GM23338 (cell line): ENCODE results near the gene JPH3. TPM values are rescaled to one million over a fixed set of nuclear protein-coding genes. Genes with fewer than 3 reads are reported as not detected.

ENCODE experiments used
- ATAC-seq: fragments of 200-7000 bp; cut with Tn5 transposase; 3 replicates; pipeline ENCODE4 v1.9.1; 2020
- DNase-seq: peaks from one replicate; pipeline ENCODE4 v3.0.0-alpha.2; 2015; ENCODE audit warnings: low spot score
- H2AFZ ChIP-seq: fragments of 200-600 bp; sonication (generic); 2 replicates; pipeline ENCODE4 v1.8.0; 2016; ENCODE audit warnings: antibody characterized with exemption, mild to moderate bottlenecking, moderate library complexity
- H3F3A ChIP-seq: fragments of 200-600 bp; sonication (generic); replicated peaks from 2 replicates; pipeline ENCODE4 v1.8.0; 2017; ENCODE audit warnings: antibody characterized with exemption, mixed run types, low read depth
- H3K27ac ChIP-seq: fragments of 200-600 bp; sonication (generic); 2 replicates; pipeline ENCODE4 v1.6.1; 2016; ENCODE audit warnings: low read depth
- H3K27me3 ChIP-seq: fragments of 200-600 bp; sonication (generic); 2 replicates; pipeline ENCODE4 v1.8.0; 2016; ENCODE audit warnings: mild to moderate bottlenecking, mixed run types, moderate library complexity; ENCODE audit not compliant: insufficient read depth
- H3K36me3 ChIP-seq: fragments of 200-600 bp; sonication (generic); 2 replicates; pipeline ENCODE4 v1.8.0; 2016; ENCODE audit warnings: mild to moderate bottlenecking; ENCODE audit not compliant: insufficient read depth
- H3K4me1 ChIP-seq: fragments of 200-600 bp; sonication (generic); 2 replicates; pipeline ENCODE4 v1.8.0; 2016; ENCODE audit warnings: mild to moderate bottlenecking, moderate library complexity; ENCODE audit not compliant: insufficient read depth
- H3K4me2 ChIP-seq: fragments of 200-600 bp; sonication (generic); 2 replicates; pipeline ENCODE4 v1.7.1; 2017; ENCODE audit warnings: mixed run types
- H3K4me3 ChIP-seq: fragments of 200-600 bp; sonication (generic); 2 replicates; pipeline ENCODE4 v1.6.1; 2016; ENCODE audit warnings: mixed run types
- H3K79me2 ChIP-seq: fragments of 200-600 bp; sonication (generic); replicated peaks from 2 replicates; pipeline ENCODE4 v1.8.0; 2017; ENCODE audit warnings: mild to moderate bottlenecking; ENCODE audit not compliant: insufficient read depth
- H3K9me2 ChIP-seq: fragments of 200-600 bp; sonication (generic); 2 replicates; pipeline ENCODE4 v1.8.0; 2017; ENCODE audit not compliant: insufficient read depth
- H4K20me1 ChIP-seq: fragments of 200-600 bp; sonication (generic); replicated peaks from 2 replicates; pipeline ENCODE4 v1.8.0; 2017; ENCODE audit warnings: mild to moderate bottlenecking; ENCODE audit not compliant: insufficient read depth
- H3K27ac Mint-ChIP-seq: 2 replicates; pipeline ENCODE4 v1.8.0; 2020; ENCODE audit warnings: inconsistent platforms, mild to moderate bottlenecking, moderate library complexity, mixed read lengths
- H3K27me3 Mint-ChIP-seq: 3 replicates; pipeline ENCODE4 v1.8.0; 2022; ENCODE audit warnings: low read depth, mild to moderate bottlenecking, moderate library complexity, mixed read lengths, inconsistent platforms; ENCODE audit not compliant: insufficient read depth, poor library complexity
- H3K36me3 Mint-ChIP-seq: 3 replicates; pipeline ENCODE4 v1.8.0; 2021; ENCODE audit warnings: low read depth, mild to moderate bottlenecking, inconsistent platforms, moderate library complexity, mixed read lengths
- H3K4me1 Mint-ChIP-seq: 3 replicates; pipeline ENCODE4 v1.8.0; 2020; ENCODE audit warnings: mild to moderate bottlenecking, inconsistent platforms, mixed read lengths
- H3K4me3 Mint-ChIP-seq: 3 replicates; pipeline ENCODE4 v1.8.0; 2021; ENCODE audit warnings: moderate library complexity, mild to moderate bottlenecking, inconsistent platforms, mixed read lengths
- H3K9me3 Mint-ChIP-seq: 3 replicates; pipeline ENCODE4 v1.8.0; 2020; ENCODE audit warnings: moderate library complexity, mild to moderate bottlenecking, inconsistent platforms, mixed read lengths
- CREB1 ChIP-seq: fragments of 250-450 bp; sonication (Bioruptor Pico); IDR thresholded peaks from 2 replicates; pipeline ENCODE4 v1.5.0; 2020; ENCODE audit warnings: low read depth, mild to moderate bottlenecking, moderate library complexity
- CTCF ChIP-seq, 2 experiments: fragments of 200-600 bp in 1 of 2; sonication (generic) in 1 of 2; conservative IDR thresholded peaks; 2 replicates each; pipeline versions ENCODE4 v1.5.1 to v1.6.1; 2016 to 2017; ENCODE audit warnings: antibody characterized with exemption in 2 of 2, low read depth in 2 of 2, mild to moderate bottlenecking in 2 of 2, moderate library complexity in 1 of 2
- EZH2 ChIP-seq: fragments of 200-600 bp; sonication (generic); IDR thresholded peaks from one replicate; pipeline ENCODE4 v1.8.0; 2017; ENCODE audit warnings: antibody characterized with exemption, mild to moderate bottlenecking, low read depth; ENCODE audit not compliant: unreplicated experiment
- EZH2phosphoT487 ChIP-seq: fragments of 200-600 bp; sonication (generic); IDR thresholded peaks from one replicate; pipeline ENCODE4 v1.8.1; 2018; ENCODE audit warnings: antibody characterized with exemption; ENCODE audit not compliant: unreplicated experiment
- JUNB ChIP-seq: IDR thresholded peaks from one replicate; pipeline ENCODE4 v1.6.1; 2016; ENCODE audit warnings: antibody characterized with exemption; ENCODE audit not compliant: unreplicated experiment
- NANOG ChIP-seq: IDR thresholded peaks from 2 replicates; pipeline ENCODE4 v1.6.1; 2016; ENCODE audit warnings: antibody characterized with exemption, borderline replicate concordance
- POLR2AphosphoS5 ChIP-seq: IDR thresholded peaks from 2 replicates; pipeline ENCODE4 v1.6.1; 2016; ENCODE audit warnings: antibody characterized with exemption, low read depth
- STAT1 ChIP-seq: IDR thresholded peaks from one replicate; pipeline ENCODE4 v1.6.1; 2016; ENCODE audit warnings: antibody characterized with exemption; ENCODE audit not compliant: unreplicated experiment
- ZNF114 ChIP-seq: fragments of 250-450 bp; sonication (Bioruptor Pico); IDR thresholded peaks from 2 replicates; pipeline ENCODE4 v1.5.0; 2020; ENCODE audit warnings: mild to moderate bottlenecking, moderate library complexity
- ZNF331 ChIP-seq: fragments of 250-450 bp; sonication (Bioruptor Pico); IDR thresholded peaks from 2 replicates; pipeline ENCODE4 v1.5.0; 2020; ENCODE audit warnings: low read depth, mild to moderate bottlenecking, moderate library complexity
- ZNF462 ChIP-seq: fragments of 250-450 bp; sonication (Bioruptor Pico); IDR thresholded peaks from 2 replicates; pipeline ENCODE4 v1.5.0; 2020; ENCODE audit warnings: mild to moderate bottlenecking, moderate library complexity
- polyA plus RNA-seq: library from polyadenylated mRNA; unstranded; fragments of >200 nt; fragmentation: Nextera tagmentation; extraction: Ambion mirVana; gene quantifications from 2 replicates; pipeline ENCODE4 v1.2.1, GENCODE V29; 2016
- total RNA-seq: library from RNA; depleted of rRNA; stranded (reverse); fragments of >200 nt; shearing (Covaris generic); gene quantifications from 2 replicates; pipeline ENCODE4 v1.2.3, GENCODE V29; 2014
- TF ChIP-seq, protein P1 (sequence below): IDR thresholded peaks from 2 replicates; pipeline ENCODE4 v1.6.1; 2016; ENCODE audit warnings: antibody characterized with exemption
- TF ChIP-seq, protein P2 (sequence below): IDR thresholded peaks from one replicate; pipeline ENCODE4 v1.6.1; 2018; ENCODE audit warnings: antibody characterized with exemption; ENCODE audit not compliant: unreplicated experiment

The JPH3 gene
- total and polyA plus RNA-seq, 2 experiments from 2014 or later: 8.4 to 38.3 TPM

GRCh38 chr16:87695534-87695933, 93.2 kb downstream of the JPH3 start:
- Mint-ChIP-seq H3K27ac (no peak overlapping the region), H3K4me3 (no peak overlapping the region), H3K36me3 (peaks cover 34% of the 10 kb centered on the region), H3K27me3 (peaks cover 28% of the 10 kb centered on the region), H3K9me3 (no peaks in the 10 kb centered on the region), H3K4me1 (no peaks in the 10 kb centered on the region)
- Histone ChIP-seq H3K4me3 (no peak overlapping the region), H3K9me2 (no peaks in the 10 kb centered on the region), H3K79me2 (no peaks in the 10 kb centered on the region), H3K27me3 (no peaks in the 10 kb centered on the region), H4K20me1 (no peaks in the 10 kb centered on the region; the same call in 1 of the 2 replicates), H3K36me3 (no peaks in the 10 kb centered on the region; the same call in 1 of the 2 replicates), H3K4me2 (no peak overlapping the region), H3K4me1 (no peaks in the 10 kb centered on the region), H2AFZ (no peak overlapping the region), H3K27ac (no peak overlapping the region), H3F3A (no peaks in the 10 kb centered on the region)
- no peak for ATAC-seq
- no peak for TF ChIP-seq ZNF331
- TF ChIP-seq ZNF462: no peak
- TF ChIP-seq NANOG: no peak
- no peak for TF ChIP-seq ZNF114
- TF ChIP-seq JUNB: no peak
- TF ChIP-seq CREB1 (CRISPR knock-in tag): no peak
- TF ChIP-seq, protein P1, sequence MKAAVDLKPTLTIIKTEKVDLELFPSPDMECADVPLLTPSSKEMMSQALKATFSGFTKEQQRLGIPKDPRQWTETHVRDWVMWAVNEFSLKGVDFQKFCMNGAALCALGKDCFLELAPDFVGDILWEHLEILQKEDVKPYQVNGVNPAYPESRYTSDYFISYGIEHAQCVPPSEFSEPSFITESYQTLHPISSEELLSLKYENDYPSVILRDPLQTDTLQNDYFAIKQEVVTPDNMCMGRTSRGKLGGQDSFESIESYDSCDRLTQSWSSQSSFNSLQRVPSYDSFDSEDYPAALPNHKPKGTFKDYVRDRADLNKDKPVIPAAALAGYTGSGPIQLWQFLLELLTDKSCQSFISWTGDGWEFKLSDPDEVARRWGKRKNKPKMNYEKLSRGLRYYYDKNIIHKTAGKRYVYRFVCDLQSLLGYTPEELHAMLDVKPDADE: no peak
- TF ChIP-seq EZH2: no peak
- TF ChIP-seq CTCF (conservative IDR thresholded peaks at IDR 0.05; ENCODE audit: low read depth in 2 of 2): no peak
- TF ChIP-seq, protein P2, sequence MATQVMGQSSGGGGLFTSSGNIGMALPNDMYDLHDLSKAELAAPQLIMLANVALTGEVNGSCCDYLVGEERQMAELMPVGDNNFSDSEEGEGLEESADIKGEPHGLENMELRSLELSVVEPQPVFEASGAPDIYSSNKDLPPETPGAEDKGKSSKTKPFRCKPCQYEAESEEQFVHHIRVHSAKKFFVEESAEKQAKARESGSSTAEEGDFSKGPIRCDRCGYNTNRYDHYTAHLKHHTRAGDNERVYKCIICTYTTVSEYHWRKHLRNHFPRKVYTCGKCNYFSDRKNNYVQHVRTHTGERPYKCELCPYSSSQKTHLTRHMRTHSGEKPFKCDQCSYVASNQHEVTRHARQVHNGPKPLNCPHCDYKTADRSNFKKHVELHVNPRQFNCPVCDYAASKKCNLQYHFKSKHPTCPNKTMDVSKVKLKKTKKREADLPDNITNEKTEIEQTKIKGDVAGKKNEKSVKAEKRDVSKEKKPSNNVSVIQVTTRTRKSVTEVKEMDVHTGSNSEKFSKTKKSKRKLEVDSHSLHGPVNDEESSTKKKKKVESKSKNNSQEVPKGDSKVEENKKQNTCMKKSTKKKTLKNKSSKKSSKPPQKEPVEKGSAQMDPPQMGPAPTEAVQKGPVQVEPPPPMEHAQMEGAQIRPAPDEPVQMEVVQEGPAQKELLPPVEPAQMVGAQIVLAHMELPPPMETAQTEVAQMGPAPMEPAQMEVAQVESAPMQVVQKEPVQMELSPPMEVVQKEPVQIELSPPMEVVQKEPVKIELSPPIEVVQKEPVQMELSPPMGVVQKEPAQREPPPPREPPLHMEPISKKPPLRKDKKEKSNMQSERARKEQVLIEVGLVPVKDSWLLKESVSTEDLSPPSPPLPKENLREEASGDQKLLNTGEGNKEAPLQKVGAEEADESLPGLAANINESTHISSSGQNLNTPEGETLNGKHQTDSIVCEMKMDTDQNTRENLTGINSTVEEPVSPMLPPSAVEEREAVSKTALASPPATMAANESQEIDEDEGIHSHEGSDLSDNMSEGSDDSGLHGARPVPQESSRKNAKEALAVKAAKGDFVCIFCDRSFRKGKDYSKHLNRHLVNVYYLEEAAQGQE: no peak
- no peak for TF ChIP-seq STAT1
- TF ChIP-seq EZH2phosphoT487: no peak
- TF ChIP-seq POLR2AphosphoS5: no peak
- no peak for DNase-seq
